HFF-Myc (cell line): ENCODE measurements around the gene PRAMEF1.

ENCODE experiments used
- DNase-seq: peaks from one replicate; pipeline ENCODE4 v3.0.0-alpha.2; 2011; ENCODE audit warnings: low read depth; ENCODE audit errors: extremely low read depth
- H3K4me3 ChIP-seq: replicated peaks from 2 replicates; pipeline ENCODE4 v1.5.1; 2011; ENCODE audit warnings: low read depth, mild to moderate bottlenecking, control low read depth, low read length
- TF ChIP-seq, protein P1 (sequence below): IDR thresholded peaks from 2 replicates; pipeline ENCODE4 v1.5.1; 2012; ENCODE audit warnings: mild to moderate bottlenecking, low read depth, low read length, control low read depth; ENCODE audit errors: missing control alignments

Gene PRAMEF1

DNA sequence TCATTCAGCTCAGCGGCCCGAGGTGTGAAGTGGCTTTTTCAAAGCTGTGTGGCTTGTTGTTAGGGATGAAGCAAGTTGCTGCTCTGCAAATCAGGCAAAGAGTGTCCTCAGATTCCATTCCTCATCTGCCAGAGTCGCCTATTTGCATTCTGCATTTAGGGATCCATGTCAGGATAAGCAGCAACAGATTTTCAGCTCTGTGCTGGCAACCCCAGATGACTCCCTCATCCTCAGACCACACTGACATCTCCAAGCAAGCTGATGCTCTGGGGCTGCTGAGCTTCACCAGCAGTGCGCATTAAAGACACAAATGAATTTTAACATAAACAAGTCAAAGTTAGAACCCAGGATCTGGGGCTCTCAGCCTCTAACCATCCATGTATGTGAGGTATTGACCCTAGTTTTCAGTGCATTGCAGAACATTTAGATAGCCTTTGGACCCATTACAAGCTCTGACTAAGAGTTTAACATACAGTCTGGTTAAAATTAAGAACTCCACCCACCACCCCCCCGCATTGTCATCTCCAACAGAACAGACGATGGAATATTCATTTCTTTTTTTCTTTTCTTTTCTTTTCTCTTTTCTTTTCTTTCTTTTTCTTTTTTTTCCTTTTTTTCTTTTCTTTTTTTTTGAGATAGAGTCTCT is 34.3 kb upstream of the PRAMEF1 start:
- no peak for DNase-seq
- TF ChIP-seq, protein P1, sequence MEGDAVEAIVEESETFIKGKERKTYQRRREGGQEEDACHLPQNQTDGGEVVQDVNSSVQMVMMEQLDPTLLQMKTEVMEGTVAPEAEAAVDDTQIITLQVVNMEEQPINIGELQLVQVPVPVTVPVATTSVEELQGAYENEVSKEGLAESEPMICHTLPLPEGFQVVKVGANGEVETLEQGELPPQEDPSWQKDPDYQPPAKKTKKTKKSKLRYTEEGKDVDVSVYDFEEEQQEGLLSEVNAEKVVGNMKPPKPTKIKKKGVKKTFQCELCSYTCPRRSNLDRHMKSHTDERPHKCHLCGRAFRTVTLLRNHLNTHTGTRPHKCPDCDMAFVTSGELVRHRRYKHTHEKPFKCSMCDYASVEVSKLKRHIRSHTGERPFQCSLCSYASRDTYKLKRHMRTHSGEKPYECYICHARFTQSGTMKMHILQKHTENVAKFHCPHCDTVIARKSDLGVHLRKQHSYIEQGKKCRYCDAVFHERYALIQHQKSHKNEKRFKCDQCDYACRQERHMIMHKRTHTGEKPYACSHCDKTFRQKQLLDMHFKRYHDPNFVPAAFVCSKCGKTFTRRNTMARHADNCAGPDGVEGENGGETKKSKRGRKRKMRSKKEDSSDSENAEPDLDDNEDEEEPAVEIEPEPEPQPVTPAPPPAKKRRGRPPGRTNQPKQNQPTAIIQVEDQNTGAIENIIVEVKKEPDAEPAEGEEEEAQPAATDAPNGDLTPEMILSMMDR: no peak
- no peak overlapping the region for H3K4me3 ChIP-seq

DNA sequence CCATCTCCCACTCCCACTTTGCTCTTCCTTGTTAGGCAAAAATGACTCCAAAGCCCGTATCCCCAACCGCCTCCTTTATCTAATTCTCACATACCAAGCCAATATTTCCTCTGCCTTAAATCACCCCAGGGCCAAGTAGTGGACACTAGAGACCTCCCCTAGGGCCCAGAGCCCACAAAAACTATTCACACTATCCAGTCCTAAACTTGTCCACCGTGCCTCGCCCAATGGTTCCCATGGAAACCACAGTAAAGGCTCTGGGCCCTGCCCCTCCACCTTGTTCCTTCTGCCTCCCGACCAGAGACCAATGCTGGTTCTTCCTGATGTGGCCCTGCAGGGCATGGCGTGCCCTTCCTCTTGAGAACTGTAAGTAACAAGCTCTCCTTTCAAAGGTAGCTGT is 33.4 kb upstream of the PRAMEF1 start:
- DNase-seq: no peak
- H3K4me3 ChIP-seq: no peak overlapping the region
- TF ChIP-seq, protein P1: no peak

DNA sequence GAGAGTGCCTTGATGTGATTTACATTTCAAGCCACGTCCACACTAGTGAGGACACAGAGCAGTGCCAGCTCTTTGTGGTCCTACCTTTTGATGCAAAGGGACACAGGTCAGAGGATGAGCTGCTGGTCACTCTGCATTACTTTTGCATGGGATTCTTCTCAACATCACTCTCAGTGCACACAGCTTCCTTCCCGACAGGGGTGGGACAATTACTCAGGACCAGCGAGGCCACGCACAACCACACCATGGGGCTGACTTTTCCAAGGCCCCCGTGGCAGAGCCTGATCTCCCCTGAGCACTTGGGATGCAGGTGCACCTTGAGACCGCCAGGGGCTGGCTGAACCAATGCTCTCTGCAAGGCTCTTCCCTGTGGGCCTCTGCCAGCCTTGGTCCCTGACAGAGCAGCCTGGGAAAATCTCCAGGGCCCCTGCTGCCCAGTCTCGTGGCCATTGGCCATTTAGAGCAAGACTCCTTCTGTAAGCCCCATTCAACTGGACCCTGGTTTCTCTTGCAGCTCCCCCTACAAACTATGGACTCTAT is 30.9 kb upstream of the PRAMEF1 start:
- no peak overlapping the region for H3K4me3 ChIP-seq
- DNase-seq: no peak
- TF ChIP-seq, protein P1: no peak

DNA sequence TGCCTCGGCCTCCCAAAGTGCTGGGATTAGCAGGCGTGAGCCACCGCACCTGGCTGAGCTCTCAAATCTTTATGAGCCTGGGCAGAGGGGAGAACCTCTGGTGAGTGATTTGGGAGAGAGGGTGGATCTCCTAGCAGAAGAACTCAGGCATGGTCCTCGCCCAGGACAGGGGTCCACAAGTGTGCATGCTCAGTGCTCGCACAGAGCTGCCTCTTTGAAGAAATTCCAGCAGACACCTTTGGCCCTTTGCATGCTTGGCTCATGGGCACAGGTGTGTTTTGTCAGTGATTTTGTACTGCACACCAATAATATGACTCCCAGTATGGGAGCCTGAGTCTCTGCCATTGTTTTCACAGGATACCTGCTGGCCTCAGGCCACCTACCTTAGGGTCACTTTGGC is 29.4 kb upstream of the PRAMEF1 start:
- TF ChIP-seq, protein P1: no peak
- DNase-seq: no peak
- H3K4me3 ChIP-seq: no peak overlapping the region

DNA sequence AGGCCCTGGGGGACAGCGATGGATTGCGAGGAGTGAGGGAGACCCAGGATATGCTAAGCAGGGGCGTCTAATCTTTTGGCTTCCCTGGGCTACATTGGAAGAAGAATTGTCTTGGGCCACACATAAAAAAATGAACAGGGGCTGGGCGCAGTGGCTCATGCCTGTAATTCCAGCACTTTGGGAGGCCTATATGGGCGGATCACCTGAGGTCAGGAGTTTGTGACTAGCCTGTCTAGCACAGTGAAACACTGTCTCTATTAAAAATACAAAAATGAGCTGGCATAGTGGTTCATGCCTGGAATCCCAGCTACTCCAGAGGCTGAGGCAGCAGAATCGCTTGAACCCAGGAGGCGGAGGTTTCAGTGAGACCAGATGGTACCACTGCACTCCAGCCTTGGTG is 28.4 kb upstream of the PRAMEF1 start:
- no peak overlapping the region for H3K4me3 ChIP-seq
- DNase-seq: no peak
- TF ChIP-seq, protein P1: no peak

DNA sequence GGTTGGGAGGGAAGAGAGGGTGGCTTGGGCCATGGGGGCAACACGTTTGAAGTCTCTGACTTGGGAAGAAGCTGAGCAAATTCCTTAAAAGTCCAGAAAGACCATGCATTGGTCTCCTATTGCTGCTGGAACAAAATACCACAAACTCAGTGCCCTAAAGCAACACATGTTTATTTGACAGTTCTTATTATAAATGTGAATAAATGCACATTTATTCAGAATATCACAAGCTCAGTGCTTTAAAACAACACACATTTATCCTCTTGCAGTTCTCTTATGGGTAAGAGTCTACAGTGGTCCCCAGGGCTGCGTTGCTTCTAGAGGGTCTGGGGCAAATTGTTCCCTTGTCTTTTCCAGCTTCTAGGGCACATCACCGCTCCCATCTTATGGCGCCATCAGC is 27.7 kb upstream of the PRAMEF1 start:
- no peak for DNase-seq
- TF ChIP-seq, protein P1: no peak
- no peak overlapping the region for H3K4me3 ChIP-seq

DNA sequence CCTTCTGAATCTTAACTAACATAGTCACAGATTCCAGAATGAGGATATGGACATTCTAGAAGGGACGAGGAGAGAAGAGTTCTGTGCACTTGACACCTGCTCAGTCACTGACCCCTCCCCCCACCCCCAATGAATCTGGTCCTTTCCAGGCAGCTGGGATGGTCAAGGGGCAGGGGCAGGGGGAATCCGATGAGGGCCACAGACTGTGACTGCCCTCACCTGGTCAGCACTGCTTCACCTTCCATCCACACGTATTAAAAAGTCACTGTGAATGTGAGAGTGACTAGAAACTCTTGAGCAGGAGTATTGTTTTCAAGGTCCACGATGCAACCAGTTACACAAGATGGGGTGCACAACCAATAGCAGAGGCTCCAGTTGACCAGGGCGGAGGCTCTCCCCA is 27.2 kb upstream of the PRAMEF1 start:
- TF ChIP-seq, protein P1: no peak
- DNase-seq: no peak
- no peak overlapping the region for H3K4me3 ChIP-seq
